ENCODE measurements around the gene ARHGAP10.

The ARHGAP10 gene

DNA sequence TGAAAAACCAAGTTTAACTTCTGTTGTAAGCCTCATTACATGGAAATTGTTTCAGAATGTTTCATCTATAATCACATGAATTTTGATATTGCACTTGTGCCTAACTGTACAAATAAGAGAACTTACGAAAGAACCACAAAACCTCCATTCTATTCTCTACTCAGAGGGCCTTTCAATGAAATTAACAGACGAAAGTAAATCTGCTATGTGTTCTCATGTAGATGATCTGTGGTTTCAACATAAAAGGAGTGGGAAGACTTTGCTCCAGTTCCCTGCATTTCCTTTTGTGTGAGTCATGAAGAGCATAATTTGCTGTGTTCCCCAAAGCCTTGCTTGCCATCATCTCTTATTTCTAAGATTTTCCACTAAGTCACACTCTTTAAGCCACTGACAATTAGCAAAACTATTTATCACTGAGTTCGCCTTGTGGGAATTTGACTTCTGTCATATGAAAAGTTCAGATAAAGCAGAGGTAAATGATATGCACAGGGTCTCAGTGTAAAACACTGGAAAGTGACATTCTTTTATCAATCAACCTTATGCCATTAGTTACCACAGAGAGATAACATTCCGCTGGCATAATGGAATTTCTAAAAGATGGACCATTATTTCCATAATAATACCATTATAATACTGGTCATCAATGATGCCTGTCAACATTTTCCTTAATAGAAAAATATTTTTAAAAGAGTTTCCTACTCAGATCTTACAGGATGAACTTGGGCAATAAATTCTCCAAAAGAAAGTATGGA is 380.5 kb downstream of the ARHGAP10 start:
- no peak for DNase-seq

DNA sequence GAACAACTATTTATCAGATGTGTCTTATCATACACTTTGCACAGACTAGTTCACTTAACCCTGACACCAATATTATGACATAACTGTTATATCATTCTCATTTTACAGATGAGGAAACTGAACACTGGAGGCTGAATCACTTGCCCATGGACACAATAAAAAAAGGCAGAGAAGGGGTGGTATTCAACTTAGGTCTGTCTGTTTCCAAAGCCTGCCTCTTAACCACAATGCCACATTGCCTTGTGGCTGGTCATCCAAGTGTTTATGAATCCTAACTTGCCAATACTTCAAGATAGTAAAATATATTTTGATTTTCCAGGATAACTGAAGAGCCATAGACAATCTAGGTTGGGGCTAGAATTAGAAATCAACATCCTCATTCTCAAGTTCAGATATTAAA is 382.5 kb downstream of the ARHGAP10 start:
- no peak for DNase-seq

DNA sequence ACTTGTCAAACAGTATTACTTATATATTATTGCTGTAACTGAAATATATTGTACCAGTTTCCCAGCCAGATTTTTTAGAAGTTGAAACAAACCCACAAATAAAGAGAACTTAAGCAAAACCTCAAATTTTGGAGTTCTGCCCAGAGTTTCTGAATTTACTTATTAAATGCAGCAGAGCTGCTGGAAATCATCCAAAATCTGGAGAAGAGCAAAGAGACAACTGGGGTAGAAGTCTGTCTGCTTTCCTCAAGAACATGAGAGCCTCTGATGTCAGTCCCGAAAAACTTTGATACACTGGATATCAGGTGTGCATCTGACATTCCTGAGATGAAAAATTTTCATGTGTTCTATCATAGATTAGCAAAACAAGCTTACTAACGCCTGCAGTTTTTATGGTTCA is 384.4 kb downstream of the ARHGAP10 start:
- no peak for DNase-seq

DNA sequence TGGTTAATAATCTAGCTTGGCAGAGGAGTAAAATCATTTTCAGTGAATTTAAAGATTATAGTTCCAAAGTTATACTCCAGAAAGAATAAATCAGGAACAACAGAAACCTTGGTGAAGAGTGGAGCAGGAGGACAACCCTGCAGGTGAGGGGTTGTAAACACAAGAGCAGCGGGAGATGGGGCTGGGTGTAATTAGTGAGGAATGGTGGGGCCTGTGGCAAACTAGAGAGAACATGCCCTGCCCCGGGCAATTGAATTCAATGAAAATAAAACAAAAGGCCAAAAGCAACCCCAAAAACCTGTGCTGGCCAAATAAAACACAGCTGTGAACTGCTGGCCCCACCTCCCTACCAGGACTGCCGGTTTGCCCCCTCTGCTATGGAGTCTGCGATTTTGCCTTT is 385.1 kb downstream of the ARHGAP10 start:
- DNase-seq: no peak

DNA sequence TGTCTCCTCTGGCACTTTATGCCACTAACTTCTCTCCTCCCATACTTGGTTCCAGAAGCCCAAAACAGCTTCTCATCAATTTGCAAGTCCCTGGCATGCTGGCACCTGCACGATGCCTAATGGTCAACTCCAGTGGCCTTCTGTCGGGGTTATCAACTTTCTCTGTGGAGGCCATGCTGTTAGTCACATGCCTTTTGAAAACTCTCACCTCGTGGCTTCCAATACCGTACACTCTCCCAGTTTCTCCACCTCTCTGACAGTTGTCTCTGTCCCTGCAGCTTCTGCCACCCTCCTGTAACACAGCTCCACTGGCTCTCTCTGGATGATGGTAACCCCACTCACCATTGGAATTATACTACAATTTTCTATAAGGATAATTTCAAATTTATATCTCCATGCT is 386.3 kb downstream of the ARHGAP10 start:
- DNase-seq: no peak

DNA sequence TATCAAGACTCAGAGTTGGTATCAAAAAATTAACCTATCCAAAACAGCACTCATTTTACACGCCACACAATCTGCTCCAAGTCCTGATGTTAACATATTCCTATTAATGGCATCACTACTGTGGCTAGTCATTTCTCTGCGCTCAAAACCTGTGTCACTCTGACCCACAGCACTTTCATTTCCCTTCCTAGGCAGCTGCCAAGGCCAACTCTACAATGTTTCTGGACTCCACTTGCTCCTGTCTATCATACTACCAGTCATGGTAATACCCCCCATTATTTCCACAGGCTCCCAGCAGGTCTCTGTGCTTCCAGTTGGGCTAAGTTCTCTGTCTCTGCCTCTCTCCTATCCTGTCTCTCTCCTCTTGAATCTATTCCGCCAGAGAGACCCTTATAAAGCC is 386.7 kb downstream of the ARHGAP10 start:
- no peak for DNase-seq

DNA sequence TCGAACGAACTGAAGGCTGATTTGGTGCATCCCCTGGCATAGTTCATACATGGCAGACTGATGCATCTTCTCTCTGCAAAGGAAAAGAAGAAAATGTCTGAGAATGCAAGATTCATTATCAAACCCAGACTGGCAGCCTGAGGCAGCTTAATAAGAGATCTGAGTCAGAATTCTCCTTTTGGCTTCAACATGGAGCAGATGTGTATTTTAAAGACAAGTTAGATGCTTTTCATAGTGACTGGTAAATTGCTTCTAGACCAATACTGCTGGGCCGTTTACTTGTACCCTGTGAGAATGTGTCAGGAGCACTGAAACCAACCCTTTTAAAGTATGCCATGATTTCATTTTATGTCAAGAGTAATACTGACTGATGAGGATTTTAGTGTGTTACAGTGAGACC is 388.3 kb downstream of the ARHGAP10 start:
- no peak for DNase-seq

All from activated CD4-positive, alpha-beta T cell treated with anti-CD3 and anti-CD28 coated beads, Interleukin-2, amount 50 U/mL, for 4 hours (primary cell).